Measurements from ENCODE around the gene TAGLN3.

TAGLN3 gene

GRCh38 chr3:111978583-111979433, 19.9 kb upstream of the TAGLN3 start, which contains the start of gene ABHD10:
TSS of gene ABHD10 (plus strand) at chr3:111979026. CDS start at chr3:111979062, 36 bp downstream.
- peak within 1 kb of the TSS; percentile 86 for H2AFZ ChIP-seq (ENCODE audit: low read length)
- no peaks in the 10 kb centered on the region for H3K27me3 ChIP-seq (ENCODE audit: control insufficient read depth in 3 of 3, insufficient read depth in 3 of 3, low read depth in 1 of 3, low read length in 3 of 3)
- H2BK5ac ChIP-seq (ENCODE audit: low read length) = peak within 1 kb of the TSS; percentile 84
- H3K4me2 ChIP-seq (ENCODE audit: insufficient read depth, low read length, poor library complexity, severe bottlenecking) = peak within 1 kb of the TSS; percentile 47
- no CpG with 5 or more reads among the region's 61 CpGs for WGBS, 2 donors (ENCODE audit: extremely low coverage in 2 of 2, insufficient read length in 2 of 2, insufficient replicate concordance in 1 of 2)
- H3K4me1 ChIP-seq (ENCODE audit: control insufficient read depth in 2 of 2, insufficient read depth in 1 of 2, low read depth in 1 of 2, low read length in 2 of 2) = peaks cover 2 to 17% of the 10 kb centered on the region in 2 donors
- H2BK15ac ChIP-seq (ENCODE audit: low read length) = peak within 1 kb of the TSS; percentile 82
- peak within 1 kb of the TSS; percentile 66 for H2BK120ac ChIP-seq (ENCODE audit: low read depth, low read length)
- peak within 1 kb of the TSS; percentile 61 to 82 for H3K4me3 ChIP-seq (ENCODE audit: low read length in 2 of 2)
- H4K8ac ChIP-seq (ENCODE audit: low read depth, low read length) = no peak within 1 kb of the TSS
- DNase-seq (ENCODE audit: low spot score) = peak; percentile 93
- H4K91ac ChIP-seq (ENCODE audit: low read depth, low read length, poor library complexity) = peak within 1 kb of the TSS; percentile 90
- H3K18ac ChIP-seq (ENCODE audit: low read length) = peak within 1 kb of the TSS; percentile 100
- peak within 1 kb of the TSS; percentile 82 for H3K23ac ChIP-seq (ENCODE audit: low read depth, low read length, poor library complexity)
- H3K36me3 ChIP-seq (replicated peaks in 1 of 2; ENCODE audit: control insufficient read depth in 2 of 2, insufficient read depth in 2 of 2, low read length in 2 of 2) = peaks cover 0 to 47% of the 10 kb centered on the region in 2 donors
- H3K14ac ChIP-seq (ENCODE audit: low read length) = peak within 1 kb of the TSS; percentile 72
- H3K4ac ChIP-seq (ENCODE audit: low read length) = no peak within 1 kb of the TSS
- H2BK12ac ChIP-seq (ENCODE audit: low read length) = no peak within 1 kb of the TSS
- no peaks in the 10 kb centered on the region for H3K79me1 ChIP-seq (ENCODE audit: low read depth, low read length)
- H3K9me3 ChIP-seq (replicated peaks in 1 of 2; ENCODE audit: control insufficient read depth in 2 of 2, insufficient read depth in 1 of 2, low read depth in 1 of 2, low read length in 2 of 2) = no peaks in the 10 kb centered on the region
- H3K9ac ChIP-seq (ENCODE audit: low read depth, low read length, poor library complexity) = peak within 1 kb of the TSS; percentile 96
- H2AK5ac ChIP-seq (ENCODE audit: low read depth, low read length) = no peak within 1 kb of the TSS
- H3K27ac ChIP-seq (replicated peaks; ENCODE audit: low read length) = peak within 1 kb of the TSS; percentile 46

GRCh38 chr3:111979434-111980038, 19.2 kb upstream of the TAGLN3 start:
- Histone ChIP-seq H3K27me3 (ENCODE audit: control insufficient read depth in 3 of 3, insufficient read depth in 3 of 3, low read depth in 1 of 3, low read length in 3 of 3) (no peaks in the 10 kb centered on the region), H3K4me1 (ENCODE audit: control insufficient read depth in 2 of 2, insufficient read depth in 1 of 2, low read depth in 1 of 2, low read length in 2 of 2) (peaks cover 2 to 17% of the 10 kb centered on the region in 2 donors)

GRCh38 chr3:111980716-111981456, 17.8 kb upstream of the TAGLN3 start:
- Histone ChIP-seq H3K4ac (ENCODE audit: low read length) (no peak overlapping the region), H3K18ac (ENCODE audit: low read length) (no peak overlapping the region), H3K4me2 (ENCODE audit: insufficient read depth, low read length, poor library complexity, severe bottlenecking) (no peak overlapping the region), H3K4me3 (ENCODE audit: low read length in 2 of 2) (peak overlapping the region in 1 of 2 donors; percentile 61), H2AFZ (ENCODE audit: low read length) (no peak overlapping the region), H3K36me3 (replicated peaks in 1 of 2; ENCODE audit: control insufficient read depth in 2 of 2, insufficient read depth in 2 of 2, low read length in 2 of 2) (peaks cover 0 to 51% of the 10 kb centered on the region in 2 donors), H3K9ac (ENCODE audit: low read depth, low read length, poor library complexity) (peak overlapping the region; percentile 38), H4K91ac (ENCODE audit: low read depth, low read length, poor library complexity) (no peak overlapping the region), H3K4me1 (ENCODE audit: control insufficient read depth in 2 of 2, insufficient read depth in 1 of 2, low read depth in 1 of 2, low read length in 2 of 2) (peaks cover 2 to 17% of the 10 kb centered on the region in 2 donors), H3K9me3 (replicated peaks in 1 of 2; ENCODE audit: control insufficient read depth in 2 of 2, insufficient read depth in 1 of 2, low read depth in 1 of 2, low read length in 2 of 2) (no peaks in the 10 kb centered on the region), H2BK12ac (ENCODE audit: low read length) (no peak overlapping the region), H2AK5ac (ENCODE audit: low read depth, low read length) (no peak overlapping the region), H3K14ac (ENCODE audit: low read length) (no peak overlapping the region), H2BK120ac (ENCODE audit: low read depth, low read length) (no peak overlapping the region), H3K27ac (replicated peaks; ENCODE audit: low read length) (no peak overlapping the region), H3K23ac (ENCODE audit: low read depth, low read length, poor library complexity) (no peak overlapping the region), H4K8ac (ENCODE audit: low read depth, low read length) (no peak overlapping the region), H3K27me3 (ENCODE audit: control insufficient read depth in 3 of 3, insufficient read depth in 3 of 3, low read depth in 1 of 3, low read length in 3 of 3) (no peaks in the 10 kb centered on the region), H2BK15ac (ENCODE audit: low read length) (no peak overlapping the region), H2BK5ac (ENCODE audit: low read length) (no peak overlapping the region), H3K79me1 (ENCODE audit: low read depth, low read length) (no peaks in the 10 kb centered on the region)
- no CpG with 5 or more reads among the region's 10 CpGs for WGBS, 2 donors (ENCODE audit: extremely low coverage in 2 of 2, insufficient read length in 2 of 2, insufficient replicate concordance in 1 of 2)
- no peak for DNase-seq (ENCODE audit: low spot score)

More at GRCh38 chr3:111979434-111980038, 19.2 kb upstream of the TAGLN3 start:
- no peak overlapping the region for H2BK120ac ChIP-seq (ENCODE audit: low read depth, low read length)
- H2AK5ac ChIP-seq (ENCODE audit: low read depth, low read length) = no peak overlapping the region
- peak overlapping the region; percentile 100 for H3K18ac ChIP-seq (ENCODE audit: low read length)
- no CpG with 5 or more reads among the region's 5 CpGs for WGBS, 2 donors (ENCODE audit: extremely low coverage in 2 of 2, insufficient read length in 2 of 2, insufficient replicate concordance in 1 of 2)
- H3K4me2 ChIP-seq (ENCODE audit: insufficient read depth, low read length, poor library complexity, severe bottlenecking) = peak overlapping the region; percentile 47
- H3K79me1 ChIP-seq (ENCODE audit: low read depth, low read length) = no peaks in the 10 kb centered on the region
- no peak overlapping the region for H3K27ac ChIP-seq (replicated peaks; ENCODE audit: low read length)
- peaks cover 0 to 47% of the 10 kb centered on the region in 2 donors for H3K36me3 ChIP-seq (replicated peaks in 1 of 2; ENCODE audit: control insufficient read depth in 2 of 2, insufficient read depth in 2 of 2, low read length in 2 of 2)
- no peaks in the 10 kb centered on the region for H3K9me3 ChIP-seq (replicated peaks in 1 of 2; ENCODE audit: control insufficient read depth in 2 of 2, insufficient read depth in 1 of 2, low read depth in 1 of 2, low read length in 2 of 2)
- H3K4ac ChIP-seq (ENCODE audit: low read length) = no peak overlapping the region
- peak overlapping the region; percentile 72 for H3K14ac ChIP-seq (ENCODE audit: low read length)
- no peak overlapping the region for H2BK15ac ChIP-seq (ENCODE audit: low read length)
- H2BK12ac ChIP-seq (ENCODE audit: low read length) = no peak overlapping the region
- no peak for DNase-seq (ENCODE audit: low spot score)
- H2BK5ac ChIP-seq (ENCODE audit: low read length) = peak overlapping the region; percentile 84
- no peak overlapping the region for H3K23ac ChIP-seq (ENCODE audit: low read depth, low read length, poor library complexity)
- peak overlapping the region; percentile 61 to 82 for H3K4me3 ChIP-seq (ENCODE audit: low read length in 2 of 2)
- peak overlapping the region; percentile 96 for H3K9ac ChIP-seq (ENCODE audit: low read depth, low read length, poor library complexity)
- no peak overlapping the region for H4K91ac ChIP-seq (ENCODE audit: low read depth, low read length, poor library complexity)
- H2AFZ ChIP-seq (ENCODE audit: low read length) = peak overlapping the region; percentile 86
- no peak overlapping the region for H4K8ac ChIP-seq (ENCODE audit: low read depth, low read length)
